ENCODE measurements around the gene NDUFB8.
A peak's percentile ranks its signal among the peaks of the same experiment; 100 is the strongest.

Gene NDUFB8

DNA sequence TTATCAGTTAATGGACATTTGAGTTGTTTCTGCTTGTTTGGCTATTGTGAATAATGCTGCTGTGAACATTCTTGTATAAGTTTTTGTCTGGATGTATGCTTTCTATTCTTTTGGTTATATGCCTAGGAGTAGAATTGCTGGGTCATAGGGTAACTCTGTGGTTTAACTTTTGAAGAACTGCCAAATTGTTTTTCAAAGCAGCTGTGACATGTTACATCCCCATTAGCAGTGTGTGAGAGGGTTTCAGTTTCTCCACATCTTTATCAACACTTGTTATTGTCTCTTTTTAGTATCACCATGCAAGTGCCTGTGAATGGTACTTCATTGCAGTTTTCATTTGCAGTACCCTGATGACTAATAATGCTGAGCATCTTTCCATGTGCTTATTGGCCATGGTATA, 2.1 kb upstream of the NDUFB8 start:
- Histone ChIP-seq H3K23ac (ENCODE audit: low read length) (no peak overlapping the region), H3K4me1 (ENCODE audit: control insufficient read depth in 1 of 2, insufficient read depth in 2 of 2, low read length in 2 of 2) (peaks cover 7 to 9% of the 10 kb centered on the region in 2 experiments), H3K4me2 (ENCODE audit: low read length) (no peak overlapping the region), H4K91ac (ENCODE audit: low read depth, low read length) (no peak overlapping the region), H4K12ac (ENCODE audit: low read depth, low read length) (no peak overlapping the region), H3K27me3 (ENCODE audit: insufficient read depth, low read length) (no peaks in the 10 kb centered on the region), H2AK5ac (ENCODE audit: low read length) (no peak overlapping the region), H3K27ac (ENCODE audit: low read depth, low read length) (no peak overlapping the region), H2BK120ac (ENCODE audit: insufficient read depth, low read length, poor library complexity) (no peak overlapping the region), H2AFZ (ENCODE audit: insufficient read depth, low read length, poor library complexity) (no peak overlapping the region), H3K9me3 (ENCODE audit: insufficient read depth, low read depth, low read length) (no peaks in the 10 kb centered on the region), H4K8ac (ENCODE audit: low read depth, low read length) (no peak overlapping the region), H2BK5ac (ENCODE audit: low read depth, low read length, poor library complexity) (no peak overlapping the region), H3K79me2 (ENCODE audit: control insufficient read depth, insufficient read depth, low read length, poor library complexity) (peaks cover 7% of the 10 kb centered on the region), H3K4me3 (ENCODE audit: low read depth, low read length) (no peak overlapping the region), H3K36me3 (ENCODE audit: control insufficient read depth in 1 of 2, insufficient read depth in 2 of 2, low read length in 2 of 2) (peaks cover 2% of the 10 kb centered on the region in 2 experiments), H2BK12ac (ENCODE audit: low read length) (no peak overlapping the region), H3K79me1 (ENCODE audit: low read length) (peaks cover 8% of the 10 kb centered on the region), H3K4ac (ENCODE audit: low read depth, low read length) (no peak overlapping the region), H3K14ac (ENCODE audit: low read length) (no peak overlapping the region), H3K9ac (ENCODE audit: low read length) (no peak overlapping the region), H3K18ac (ENCODE audit: low read length) (no peak overlapping the region)
- no peak for DNase-seq

DNA sequence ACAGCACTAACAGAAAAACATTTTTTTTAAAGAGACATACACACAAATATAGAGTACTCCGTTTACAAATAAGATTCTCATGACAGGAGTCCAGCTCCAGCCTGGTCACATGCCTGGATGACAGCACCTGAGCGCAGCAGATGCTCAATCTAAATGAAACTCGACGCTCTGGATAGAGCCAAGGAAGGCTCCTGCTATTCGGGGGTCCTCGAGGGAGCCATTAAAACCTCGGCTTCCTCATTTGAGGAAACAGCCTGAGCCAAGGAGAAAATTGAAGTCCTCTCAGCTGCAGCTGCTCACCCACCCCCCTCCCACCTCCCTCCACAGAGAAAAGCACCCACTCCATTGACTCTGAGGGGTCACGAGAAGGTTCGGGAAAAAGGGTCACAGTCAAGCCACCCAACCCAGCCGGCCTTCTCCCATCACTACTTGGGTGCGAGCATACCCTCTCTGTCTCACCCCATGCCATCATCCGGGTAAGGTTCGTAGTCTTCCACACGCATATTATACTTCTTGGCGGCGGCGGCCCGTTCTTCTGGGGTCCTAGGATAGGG, 673 bp downstream of the NDUFB8 start:
- Histone ChIP-seq H3K27me3 (ENCODE audit: insufficient read depth, low read length) (no peaks in the 10 kb centered on the region), H3K79me2 (ENCODE audit: control insufficient read depth, insufficient read depth, low read length, poor library complexity) (peaks cover 7% of the 10 kb centered on the region), H2AK5ac (ENCODE audit: low read length) (no peak overlapping the region), H3K4me3 (ENCODE audit: low read depth, low read length) (peak overlapping the region; percentile 97), H4K12ac (ENCODE audit: low read depth, low read length) (peak overlapping the region; percentile 72), H3K4me1 (ENCODE audit: control insufficient read depth in 1 of 2, insufficient read depth in 2 of 2, low read length in 2 of 2) (peaks cover 3 to 9% of the 10 kb centered on the region in 2 experiments), H3K9me3 (ENCODE audit: insufficient read depth, low read depth, low read length) (no peaks in the 10 kb centered on the region), H2AFZ (ENCODE audit: insufficient read depth, low read length, poor library complexity) (peak overlapping the region; percentile 92), H3K27ac (ENCODE audit: low read depth, low read length) (no peak overlapping the region), H4K8ac (ENCODE audit: low read depth, low read length) (peak overlapping the region; percentile 87), H3K9ac (ENCODE audit: low read length) (peak overlapping the region; percentile 88), H2BK120ac (ENCODE audit: insufficient read depth, low read length, poor library complexity) (no peak overlapping the region), H2BK12ac (ENCODE audit: low read length) (no peak overlapping the region), H3K79me1 (ENCODE audit: low read length) (peaks cover 6% of the 10 kb centered on the region), H3K36me3 (ENCODE audit: control insufficient read depth in 1 of 2, insufficient read depth in 2 of 2, low read length in 2 of 2) (peaks cover 21 to 24% of the 10 kb centered on the region in 2 experiments), H4K91ac (ENCODE audit: low read depth, low read length) (peak overlapping the region; percentile 49), H3K18ac (ENCODE audit: low read length) (peak overlapping the region; percentile 85), H3K23ac (ENCODE audit: low read length) (no peak overlapping the region), H3K4me2 (ENCODE audit: low read length) (peak overlapping the region; percentile 93), H3K4ac (ENCODE audit: low read depth, low read length) (peak overlapping the region; percentile 89), H3K14ac (ENCODE audit: low read length) (peak overlapping the region; percentile 78), H2BK5ac (ENCODE audit: low read depth, low read length, poor library complexity) (no peak overlapping the region)
- WGBS (ENCODE audit: extremely low coverage, insufficient coverage, insufficient read length): no CpG with 5 or more reads among the region's 18 CpGs
- no peak for DNase-seq

DNA sequence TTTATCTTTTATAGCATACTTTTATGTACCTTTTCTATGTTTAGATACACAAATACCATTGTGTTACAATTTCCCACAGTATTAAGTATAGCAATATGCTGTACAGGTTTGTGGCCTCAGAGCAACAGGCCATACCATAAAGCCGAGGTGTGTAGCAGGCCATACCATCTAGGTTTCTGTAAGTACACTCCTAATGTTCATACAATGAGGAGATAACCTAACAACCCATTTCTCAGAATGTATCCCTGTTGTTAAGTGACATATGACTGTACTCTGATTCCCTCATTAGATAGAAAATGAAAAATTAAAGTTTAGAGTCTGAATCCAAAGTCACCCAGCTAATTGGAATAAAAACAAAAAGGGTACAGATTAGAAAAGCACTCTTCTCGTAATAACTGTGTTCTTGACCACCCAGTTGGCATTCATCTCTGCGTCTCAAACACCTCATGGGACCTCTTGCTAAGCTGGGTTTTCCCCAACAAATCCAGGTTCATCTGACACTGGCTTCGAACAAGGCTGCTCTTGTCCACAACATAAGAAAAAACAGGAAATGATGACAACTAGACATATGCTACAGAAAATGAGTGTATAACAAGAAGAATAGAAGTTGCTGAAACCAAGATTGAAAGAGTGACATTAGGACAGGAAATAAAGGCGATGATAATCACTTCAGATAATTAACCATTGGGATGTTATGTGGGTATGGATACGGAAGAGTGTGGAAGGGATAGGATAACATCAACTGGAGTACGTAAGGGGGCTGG, 1.4 kb downstream of the NDUFB8 start:
- H2BK120ac ChIP-seq (ENCODE audit: insufficient read depth, low read length, poor library complexity): no peak overlapping the region
- H3K23ac ChIP-seq (ENCODE audit: low read length): no peak overlapping the region
- H3K18ac ChIP-seq (ENCODE audit: low read length): no peak overlapping the region
- no peak overlapping the region for H2BK12ac ChIP-seq (ENCODE audit: low read length)
- no peak overlapping the region for H3K9ac ChIP-seq (ENCODE audit: low read length)
- no peak overlapping the region for H4K8ac ChIP-seq (ENCODE audit: low read depth, low read length)
- no peak overlapping the region for H3K4ac ChIP-seq (ENCODE audit: low read depth, low read length)
- no peak overlapping the region for H4K91ac ChIP-seq (ENCODE audit: low read depth, low read length)
- H3K4me1 ChIP-seq (ENCODE audit: control insufficient read depth in 1 of 2, insufficient read depth in 2 of 2, low read length in 2 of 2): peaks cover 3 to 9% of the 10 kb centered on the region in 2 experiments
- H3K4me3 ChIP-seq (ENCODE audit: low read depth, low read length): no peak overlapping the region
- H4K12ac ChIP-seq (ENCODE audit: low read depth, low read length): no peak overlapping the region
- 100% methylated on average over 1 of the region's 7 CpGs for WGBS (ENCODE audit: extremely low coverage, insufficient coverage, insufficient read length)
- no peak overlapping the region for H3K14ac ChIP-seq (ENCODE audit: low read length)
- no peaks in the 10 kb centered on the region for H3K9me3 ChIP-seq (ENCODE audit: insufficient read depth, low read depth, low read length)
- peak overlapping the region; percentile 93 for H3K4me2 ChIP-seq (ENCODE audit: low read length)
- peaks cover 21 to 28% of the 10 kb centered on the region in 2 experiments for H3K36me3 ChIP-seq (ENCODE audit: control insufficient read depth in 1 of 2, insufficient read depth in 2 of 2, low read length in 2 of 2)
- peaks cover 6% of the 10 kb centered on the region for H3K79me1 ChIP-seq (ENCODE audit: low read length)
- H2BK5ac ChIP-seq (ENCODE audit: low read depth, low read length, poor library complexity): no peak overlapping the region
- H3K79me2 ChIP-seq (ENCODE audit: control insufficient read depth, insufficient read depth, low read length, poor library complexity): peaks cover 7% of the 10 kb centered on the region
- DNase-seq: no peak
- H3K27me3 ChIP-seq (ENCODE audit: insufficient read depth, low read length): no peaks in the 10 kb centered on the region
- no peak overlapping the region for H2AFZ ChIP-seq (ENCODE audit: insufficient read depth, low read length, poor library complexity)
- H2AK5ac ChIP-seq (ENCODE audit: low read length): no peak overlapping the region
- no peak overlapping the region for H3K27ac ChIP-seq (ENCODE audit: low read depth, low read length)

DNA sequence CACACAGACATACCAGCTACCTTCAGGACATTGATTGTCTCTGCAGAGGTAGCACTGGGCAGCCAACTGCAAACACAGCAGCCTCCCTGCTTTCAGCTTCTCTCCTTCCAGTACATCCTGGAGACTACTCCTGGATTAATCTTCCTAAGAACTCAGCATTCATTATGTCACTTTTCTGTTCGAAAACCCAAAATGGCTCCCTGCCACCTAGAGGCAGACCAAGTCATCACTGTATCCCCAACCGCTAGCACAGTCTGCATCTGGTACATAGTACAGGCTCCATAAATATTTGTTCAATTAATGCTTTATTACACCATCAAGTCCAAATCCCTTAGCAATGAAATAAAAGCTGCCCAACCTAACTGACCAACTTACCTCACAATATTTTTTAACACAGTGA, 5.0 kb downstream of the NDUFB8 start:
- Histone ChIP-seq H2BK120ac (ENCODE audit: insufficient read depth, low read length, poor library complexity) (no peak overlapping the region), H3K27me3 (ENCODE audit: insufficient read depth, low read length) (peaks cover 2% of the 10 kb centered on the region), H3K4ac (ENCODE audit: low read depth, low read length) (no peak overlapping the region), H3K9me3 (ENCODE audit: insufficient read depth, low read depth, low read length) (no peaks in the 10 kb centered on the region), H3K4me3 (ENCODE audit: low read depth, low read length) (no peak overlapping the region), H4K8ac (ENCODE audit: low read depth, low read length) (no peak overlapping the region), H3K4me2 (ENCODE audit: low read length) (no peak overlapping the region), H3K4me1 (ENCODE audit: control insufficient read depth in 1 of 2, insufficient read depth in 2 of 2, low read length in 2 of 2) (peaks cover 0 to 10% of the 10 kb centered on the region in 2 experiments), H2BK12ac (ENCODE audit: low read length) (no peak overlapping the region), H3K27ac (ENCODE audit: low read depth, low read length) (no peak overlapping the region), H4K91ac (ENCODE audit: low read depth, low read length) (no peak overlapping the region), H4K12ac (ENCODE audit: low read depth, low read length) (no peak overlapping the region), H3K79me2 (ENCODE audit: control insufficient read depth, insufficient read depth, low read length, poor library complexity) (peaks cover 6% of the 10 kb centered on the region), H3K18ac (ENCODE audit: low read length) (no peak overlapping the region), H2AFZ (ENCODE audit: insufficient read depth, low read length, poor library complexity) (no peak overlapping the region), H3K14ac (ENCODE audit: low read length) (no peak overlapping the region), H3K36me3 (ENCODE audit: control insufficient read depth in 1 of 2, insufficient read depth in 2 of 2, low read length in 2 of 2) (peaks cover 25 to 31% of the 10 kb centered on the region in 2 experiments), H3K79me1 (ENCODE audit: low read length) (peaks cover 3% of the 10 kb centered on the region), H3K23ac (ENCODE audit: low read length) (no peak overlapping the region), H2BK5ac (ENCODE audit: low read depth, low read length, poor library complexity) (no peak overlapping the region), H2AK5ac (ENCODE audit: low read length) (no peak overlapping the region), H3K9ac (ENCODE audit: low read length) (no peak overlapping the region)
- no CpG with 5 or more reads among the region's 2 CpGs for WGBS (ENCODE audit: extremely low coverage, insufficient coverage, insufficient read length)
- DNase-seq: no peak
